Fibroblast of pulmonary artery (primary cell): Measurements from ENCODE around the gene KYAT1.

ENCODE experiments used
- DNase-seq: peaks from one replicate; pipeline ENCODE4 v3.0.0-alpha.2; 2010; ENCODE audit warnings: low read depth
- H3K4me3 ChIP-seq: replicated peaks from 2 replicates; pipeline ENCODE4 v1.5.1; 2011; ENCODE audit warnings: low read depth, mild to moderate bottlenecking, control low read depth, low read length, moderate library complexity
- CTCF ChIP-seq: IDR thresholded peaks from 2 replicates; pipeline ENCODE4 v1.5.1; 2011; ENCODE audit warnings: mild to moderate bottlenecking, control low read depth, low read length, inconsistent platforms; ENCODE audit errors: missing control alignments

KYAT1 gene

DNA sequence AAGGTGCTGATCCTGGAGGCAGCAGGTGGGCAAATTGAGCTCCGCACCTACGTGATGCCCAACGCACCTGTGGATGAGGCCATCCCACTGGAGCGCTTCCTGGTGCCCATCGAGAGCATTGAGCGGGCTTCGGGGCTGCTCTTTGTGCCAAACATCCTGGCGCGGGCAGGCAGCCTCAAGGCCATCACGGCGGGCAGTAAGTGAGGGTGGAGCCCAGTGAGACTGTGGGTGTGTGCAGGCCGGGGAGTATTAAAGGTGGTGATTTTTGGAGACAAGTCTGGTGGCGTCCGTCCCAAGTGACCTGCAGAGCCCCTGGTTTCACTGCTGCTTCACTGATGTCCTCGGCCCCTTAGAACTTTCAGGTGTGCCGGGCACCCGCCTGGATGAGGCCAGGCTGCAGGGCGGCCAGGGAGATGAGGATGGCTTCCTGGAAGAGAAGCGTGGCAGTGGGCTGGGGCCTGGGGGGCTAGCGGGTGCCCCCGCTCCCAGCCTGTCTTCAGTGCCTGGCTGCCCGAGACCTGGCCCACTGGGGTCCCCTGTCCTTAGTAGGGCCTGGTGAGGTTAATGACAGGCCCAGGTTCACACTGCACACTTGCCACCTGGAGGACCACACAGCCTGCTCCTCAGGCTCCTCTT lies 59.2 kb downstream of the KYAT1 start:
- no peak overlapping the region for H3K4me3 ChIP-seq
- no peak for TF ChIP-seq CTCF
- DNase-seq = no peak

GRCh38 chr9:128821584-128822406 lies 60.0 kb downstream of the KYAT1 start:
- H3K4me3 ChIP-seq = no peak overlapping the region
- TF ChIP-seq CTCF = no peak
- no peak for DNase-seq

DNA sequence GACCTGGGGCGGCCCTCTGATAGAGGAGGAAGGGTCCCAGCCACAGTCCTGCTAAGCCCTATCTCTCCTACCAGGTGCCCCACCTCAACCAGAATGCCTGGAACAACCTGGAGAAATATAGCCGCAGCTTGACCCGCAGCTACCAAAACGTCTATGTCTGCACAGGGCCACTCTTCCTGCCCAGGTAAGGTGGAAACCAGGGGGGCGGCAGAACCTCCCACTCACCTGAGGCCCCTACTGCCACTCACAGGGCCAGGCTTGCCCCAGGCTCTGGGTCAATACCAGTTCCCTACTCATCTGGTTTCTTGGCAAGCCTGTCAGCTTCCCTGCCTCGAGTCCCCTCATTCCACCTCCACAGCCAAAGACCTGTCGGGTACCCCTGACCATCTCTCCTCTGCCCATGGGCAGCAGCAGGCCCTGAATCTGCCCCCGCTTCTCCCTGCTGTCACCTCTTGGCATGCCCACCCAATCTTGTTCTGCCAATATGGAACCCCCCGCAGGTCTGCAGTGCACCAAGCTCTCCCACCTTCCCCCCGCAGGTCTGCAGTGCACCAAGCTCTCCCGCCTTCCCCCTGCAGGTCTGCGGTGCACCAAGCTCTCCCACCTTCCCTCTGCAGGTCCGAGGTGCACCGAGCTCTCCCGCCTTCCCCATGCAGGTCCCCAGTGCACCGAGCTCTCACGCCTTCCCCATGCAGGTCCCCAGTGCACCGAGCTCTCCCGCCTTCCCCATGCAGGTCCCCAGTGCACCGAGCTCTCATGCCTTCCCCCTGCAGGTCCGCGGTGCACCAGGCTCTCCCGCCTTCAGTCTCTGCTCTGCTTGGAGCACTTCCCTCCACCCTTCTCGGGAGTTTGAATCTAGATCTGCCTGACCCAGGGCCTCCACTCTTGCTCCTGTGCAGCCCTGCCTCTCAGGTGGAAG lies 60.8 kb downstream of the KYAT1 start:
- no peak for DNase-seq
- H3K4me3 ChIP-seq = no peak overlapping the region
- no peak for TF ChIP-seq CTCF

- peak overlapping the region; percentile 65 for H3K4me3 ChIP-seq
- peak; percentile 64 for DNase-seq
- no peak for TF ChIP-seq CTCF
These were observed 61.8 kb downstream of the KYAT1 start for GRCh38 chr9:128819716-128820664.

GRCh38 chr9:128818839-128819715 lies 62.7 kb downstream of the KYAT1 start:
- H3K4me3 ChIP-seq = peak overlapping the region; percentile 65
- DNase-seq = no peak
- no peak for TF ChIP-seq CTCF
